ENCODE measurements around the gene ZC2HC1C. TPM values are rescaled to one million over a fixed set of nuclear protein-coding genes. Genes with fewer than 3 reads are reported as not detected.

The ZC2HC1C gene
- total and polyA plus RNA-seq, 2 of the 13 experiments (the other 11 are each of a cell fraction or from before 2014, with no cell fraction given), result 3.3 to 3.5 TPM

DNA sequence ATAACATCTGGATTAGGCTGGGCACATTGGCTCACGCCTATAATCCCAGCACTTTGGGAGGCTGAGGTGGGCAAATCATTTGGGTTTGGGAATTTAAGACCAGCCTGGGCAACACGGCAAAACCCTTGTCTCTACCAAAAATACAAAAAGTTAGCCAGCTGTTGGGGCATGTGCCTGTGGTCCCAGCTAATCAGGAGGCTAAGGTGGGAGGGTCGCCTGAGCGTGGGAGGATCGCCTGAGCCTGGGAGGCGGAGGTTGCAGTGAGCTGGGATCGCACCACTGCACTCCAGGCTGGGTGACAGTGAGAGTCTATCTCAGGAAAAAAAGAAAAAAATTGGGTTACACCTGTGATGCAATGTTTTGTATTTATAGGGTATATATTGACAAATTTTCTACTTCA, 52.1 kb downstream of the ZC2HC1C start (continued):
- TF ChIP-seq, protein P1, sequence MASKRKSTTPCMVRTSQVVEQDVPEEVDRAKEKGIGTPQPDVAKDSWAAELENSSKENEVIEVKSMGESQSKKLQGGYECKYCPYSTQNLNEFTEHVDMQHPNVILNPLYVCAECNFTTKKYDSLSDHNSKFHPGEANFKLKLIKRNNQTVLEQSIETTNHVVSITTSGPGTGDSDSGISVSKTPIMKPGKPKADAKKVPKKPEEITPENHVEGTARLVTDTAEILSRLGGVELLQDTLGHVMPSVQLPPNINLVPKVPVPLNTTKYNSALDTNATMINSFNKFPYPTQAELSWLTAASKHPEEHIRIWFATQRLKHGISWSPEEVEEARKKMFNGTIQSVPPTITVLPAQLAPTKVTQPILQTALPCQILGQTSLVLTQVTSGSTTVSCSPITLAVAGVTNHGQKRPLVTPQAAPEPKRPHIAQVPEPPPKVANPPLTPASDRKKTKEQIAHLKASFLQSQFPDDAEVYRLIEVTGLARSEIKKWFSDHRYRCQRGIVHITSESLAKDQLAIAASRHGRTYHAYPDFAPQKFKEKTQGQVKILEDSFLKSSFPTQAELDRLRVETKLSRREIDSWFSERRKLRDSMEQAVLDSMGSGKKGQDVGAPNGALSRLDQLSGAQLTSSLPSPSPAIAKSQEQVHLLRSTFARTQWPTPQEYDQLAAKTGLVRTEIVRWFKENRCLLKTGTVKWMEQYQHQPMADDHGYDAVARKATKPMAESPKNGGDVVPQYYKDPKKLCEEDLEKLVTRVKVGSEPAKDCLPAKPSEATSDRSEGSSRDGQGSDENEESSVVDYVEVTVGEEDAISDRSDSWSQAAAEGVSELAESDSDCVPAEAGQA (IDR thresholded peaks at IDR 0.05; ENCODE audit: low read depth), result no peak
- TF ChIP-seq, protein P1 (CRISPR knock-in tag; IDR thresholded peaks at IDR 0.05; ENCODE audit: borderline replicate concordance), result no peak
- TF ChIP-seq ZFYVE20 (CRISPR knock-in tag; IDR thresholded peaks at IDR 0.05; ENCODE audit: borderline replicate concordance, low read depth) (no peak), CAMTA2 (CRISPR knock-in tag; IDR thresholded peaks at IDR 0.05; ENCODE audit: borderline replicate concordance) (no peak)

DNA sequence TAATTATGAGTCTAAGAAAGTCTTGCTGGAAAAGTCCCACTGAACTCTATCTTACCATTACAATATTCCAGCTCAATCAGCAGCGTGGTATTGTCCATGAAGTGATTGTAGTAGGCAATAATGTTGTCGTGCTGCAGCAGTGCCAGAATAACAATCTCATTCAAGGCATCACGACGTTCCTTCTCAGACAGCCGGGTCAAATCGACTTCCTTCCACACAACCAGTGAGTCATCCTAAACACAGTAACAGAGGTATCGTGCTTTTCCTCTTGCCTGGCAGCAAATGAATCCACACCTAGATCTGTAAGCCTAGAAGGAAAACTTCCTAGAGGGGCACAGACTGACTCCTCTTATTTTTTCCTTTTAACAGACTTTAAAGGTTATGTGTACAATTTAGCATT, 54.5 kb downstream of the ZC2HC1C start:
- intact Hi-C loops (cut with micrococcal nuclease; ENCODE audit: unreplicated experiment), result no loop called here
- peaks cover 26% of the 10 kb centered on the region for H3K4me1 ChIP-seq (ENCODE audit: insufficient read depth, low read length)
- no peak for TF ChIP-seq ZNF703 (CRISPR knock-in tag; IDR thresholded peaks at IDR 0.05; ENCODE audit: borderline replicate concordance)
- no peak for TF ChIP-seq ZNF431 (CRISPR knock-in tag; IDR thresholded peaks at IDR 0.05; ENCODE audit: borderline replicate concordance, low read depth)
- TF ChIP-seq HES4 (CRISPR knock-in tag; IDR thresholded peaks at IDR 0.05; ENCODE audit: borderline replicate concordance), result no peak
- no peak for TF ChIP-seq DPF2 (CRISPR knock-in tag; IDR thresholded peaks at IDR 0.05; ENCODE audit: borderline replicate concordance, low read depth)
- TF ChIP-seq ZNF720 (CRISPR knock-in tag; IDR thresholded peaks at IDR 0.05), result no peak
- TF ChIP-seq, protein P2, sequence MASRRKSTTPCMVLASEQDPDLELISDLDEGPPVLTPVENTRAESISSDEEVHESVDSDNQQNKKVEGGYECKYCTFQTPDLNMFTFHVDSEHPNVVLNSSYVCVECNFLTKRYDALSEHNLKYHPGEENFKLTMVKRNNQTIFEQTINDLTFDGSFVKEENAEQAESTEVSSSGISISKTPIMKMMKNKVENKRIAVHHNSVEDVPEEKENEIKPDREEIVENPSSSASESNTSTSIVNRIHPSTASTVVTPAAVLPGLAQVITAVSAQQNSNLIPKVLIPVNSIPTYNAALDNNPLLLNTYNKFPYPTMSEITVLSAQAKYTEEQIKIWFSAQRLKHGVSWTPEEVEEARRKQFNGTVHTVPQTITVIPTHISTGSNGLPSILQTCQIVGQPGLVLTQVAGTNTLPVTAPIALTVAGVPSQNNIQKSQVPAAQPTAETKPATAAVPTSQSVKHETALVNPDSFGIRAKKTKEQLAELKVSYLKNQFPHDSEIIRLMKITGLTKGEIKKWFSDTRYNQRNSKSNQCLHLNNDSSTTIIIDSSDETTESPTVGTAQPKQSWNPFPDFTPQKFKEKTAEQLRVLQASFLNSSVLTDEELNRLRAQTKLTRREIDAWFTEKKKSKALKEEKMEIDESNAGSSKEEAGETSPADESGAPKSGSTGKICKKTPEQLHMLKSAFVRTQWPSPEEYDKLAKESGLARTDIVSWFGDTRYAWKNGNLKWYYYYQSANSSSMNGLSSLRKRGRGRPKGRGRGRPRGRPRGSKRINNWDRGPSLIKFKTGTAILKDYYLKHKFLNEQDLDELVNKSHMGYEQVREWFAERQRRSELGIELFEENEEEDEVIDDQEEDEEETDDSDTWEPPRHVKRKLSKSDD (CRISPR knock-in tag; IDR thresholded peaks at IDR 0.05; ENCODE audit: low read depth), result no peak
- TF ChIP-seq ARNT (IDR thresholded peaks at IDR 0.05), result no peak
- no peak for TF ChIP-seq ATAD3A (CRISPR knock-in tag; IDR thresholded peaks at IDR 0.05)
- TF ChIP-seq CENPT (CRISPR knock-in tag; IDR thresholded peaks at IDR 0.05; ENCODE audit: low read depth), result no peak
- no peak for TF ChIP-seq REPIN1 (CRISPR knock-in tag; IDR thresholded peaks at IDR 0.05; ENCODE audit: borderline replicate concordance, low read depth)
- TF ChIP-seq ZBTB8A (CRISPR knock-in tag; IDR thresholded peaks at IDR 0.05; ENCODE audit: borderline replicate concordance, low read depth), result no peak
- TF ChIP-seq HNRNPUL1 (IDR thresholded peaks at IDR 0.05; ENCODE audit: low read depth, low read length), result no peak

More for the DNA sequence above, 54.5 kb downstream of the ZC2HC1C start:
- no peak overlapping the region for H3K27ac ChIP-seq (ENCODE audit: extremely low read length, insufficient read depth, low read length)
- no peak overlapping the region for H2AFZ ChIP-seq (ENCODE audit: low read length)
- H3K4me3 ChIP-seq (replicated peaks in 1 of 3; ENCODE audit: insufficient read depth in 1 of 3, low read depth in 2 of 3, low read length in 3 of 3), result no peak overlapping the region
- WGBS (ENCODE audit: low lambda C conversion rate), result 81% methylated on average over 7 of the region's 7 CpGs
- no peak overlapping the region for H3K4me2 ChIP-seq (ENCODE audit: low read depth, low read length)
- peaks cover 4 to 8% of the 10 kb centered on the region in 2 experiments; a peak in 2 of 5 replicates for H3K36me3 ChIP-seq (replicated peaks in 1 of 2; ENCODE audit: control insufficient read depth in 1 of 2, insufficient read depth in 2 of 2, low read length in 2 of 2)
- no peaks in the 10 kb centered on the region for H3K9me3 ChIP-seq (ENCODE audit: low read length)
- DNase-seq (ENCODE audit: low spot score) (no peak), FAIRE-seq (no peak), ATAC-seq (no peak)
- BruUV-seq (replicated peaks), result no TSS peak
- H3K27me3 ChIP-seq (ENCODE audit: control insufficient read depth in 1 of 2, insufficient read depth in 2 of 2, low read length in 2 of 2), result no peaks in the 10 kb centered on the region; a peak in 1 of 5 replicates
- in situ Hi-C loops (cut with HindIII; ENCODE audit: extremely low pct_ligation_motif_present, low pct_unique_long_range_greater_than_20kb), result loop anchor here (10.0 kb wide), 1 partner anchor 361 kb away; no protein-coding TSS in a partner anchor
- ChIA-PET CTCF (ENCODE audit: low intra/inter-chr PET ratio, low total read pairs) (no interaction called here), POLR2A (no interaction called here)
- H3K79me2 ChIP-seq (ENCODE audit: insufficient read depth, low read length), result peaks cover 26% of the 10 kb centered on the region
- H4K20me1 ChIP-seq (ENCODE audit: insufficient read depth, low read length), result no peaks in the 10 kb centered on the region
- no peak overlapping the region for H3K9ac ChIP-seq (ENCODE audit: insufficient read depth, low read depth, low read length)
